SIG-M5 treated with dmso at 0.1 percent for 504 hours (cell line): ENCODE results near the gene RECQL5.
"Not testable (repeated sequence)": the region's sequence is repeated elsewhere in the genome, so short reads cannot be mapped to it uniquely, and the experiment has no call there.

Experiments used
- DNase-seq: peaks from one replicate; lab custom pipeline; 2025; ENCODE audit not compliant: unreplicated experiment; lab: John Stamatoyannopoulos, UW

The RECQL5 gene

DNA sequence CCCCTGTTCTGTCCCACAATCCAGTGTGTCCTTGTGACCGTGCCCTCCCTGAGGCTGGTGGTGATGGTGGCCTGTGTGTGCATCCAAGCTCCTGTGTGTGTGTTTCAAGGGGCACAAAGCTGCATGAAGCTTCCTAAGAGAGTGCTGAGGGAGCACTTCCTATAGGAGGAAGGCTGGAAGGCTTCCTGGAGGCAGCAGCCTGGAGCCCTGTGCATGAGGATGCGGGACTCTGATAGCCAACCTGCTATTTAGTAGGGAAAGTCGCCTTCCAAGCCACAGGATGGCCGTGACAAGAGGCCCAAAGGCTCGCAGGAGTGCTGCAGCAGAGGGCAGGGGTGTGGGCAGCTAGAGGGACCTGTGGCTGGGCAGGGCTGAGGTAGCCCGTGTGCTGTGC lies 71.0 kb downstream of the RECQL5 start:
- no peak for DNase-seq

DNA sequence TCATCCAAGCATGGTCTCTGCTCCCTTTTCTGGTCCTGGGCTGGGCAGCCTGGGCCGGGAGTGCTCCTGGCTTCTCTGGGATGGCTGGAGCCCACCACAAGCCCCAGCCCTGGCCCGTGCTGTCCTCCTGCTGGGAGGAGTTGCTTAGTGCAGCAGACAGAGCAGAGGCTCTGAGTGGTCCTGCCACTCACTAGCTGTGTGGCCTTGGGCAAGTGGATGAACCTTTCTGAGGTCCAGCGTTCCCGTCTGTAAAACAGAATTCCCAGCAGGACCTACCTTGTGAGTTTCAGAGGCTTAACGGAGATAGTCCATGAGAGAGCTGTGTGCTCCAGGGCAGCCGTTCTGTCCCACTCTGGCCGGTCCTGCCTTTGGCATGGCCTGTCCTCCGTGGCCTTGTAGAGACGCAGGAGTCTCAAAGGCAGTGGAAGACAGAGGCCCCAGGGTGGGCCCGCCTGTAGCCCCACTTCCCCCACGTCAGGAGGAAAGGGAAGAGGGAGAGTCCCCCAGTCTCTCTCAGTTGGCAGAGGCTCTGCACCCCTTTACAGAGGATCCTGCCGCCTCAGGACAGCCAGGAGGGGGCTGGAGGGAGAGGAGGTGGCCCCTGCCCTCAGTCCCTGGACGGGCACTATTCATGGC lies 71.6 kb downstream of the RECQL5 start:
- no peak for DNase-seq

- DNase-seq: no peak
Observed at GRCh38 chr17:75594499-75595283, 72.3 kb downstream of the RECQL5 start.

GRCh38 chr17:75593430-75593829 lies 73.5 kb downstream of the RECQL5 start:
- not testable (repeated sequence) for DNase-seq

DNA sequence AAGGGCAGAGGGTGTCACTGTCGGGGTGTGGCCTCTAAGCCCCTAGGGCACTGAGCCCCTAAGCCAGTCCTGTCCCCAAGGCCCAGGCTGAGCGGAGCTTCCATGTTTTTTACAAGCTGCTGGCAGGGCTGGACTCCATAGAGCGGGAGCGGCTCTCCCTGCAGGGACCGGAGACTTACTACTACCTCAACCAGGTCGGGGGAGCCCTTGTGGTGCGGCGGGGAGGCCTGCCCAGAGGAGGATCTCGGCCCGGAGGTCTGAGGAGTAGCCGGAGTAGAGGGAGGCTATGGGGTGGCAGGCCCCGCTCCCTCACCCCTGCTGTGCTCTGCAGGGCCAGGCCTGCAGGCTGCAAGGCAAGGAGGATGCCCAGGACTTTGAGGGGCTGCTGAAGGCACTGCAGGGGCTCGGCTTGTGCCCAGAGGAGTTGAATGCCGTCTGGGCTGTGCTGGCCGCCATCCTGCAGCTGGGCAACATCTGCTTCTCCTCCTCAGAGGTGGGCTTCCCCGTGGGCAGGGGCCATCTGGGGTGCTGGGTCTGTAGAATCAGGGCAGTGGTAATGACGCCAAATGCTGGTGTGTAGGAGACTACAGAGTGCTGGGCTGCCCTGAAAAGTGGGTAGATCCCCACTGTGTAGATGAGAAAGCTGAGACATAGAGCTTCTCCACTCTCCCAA lies 74.5 kb downstream of the RECQL5 start:
- DNase-seq: no peak

- DNase-seq: no peak
Observed at GRCh38 chr17:75591722-75592302, 75.1 kb downstream of the RECQL5 start.

DNA sequence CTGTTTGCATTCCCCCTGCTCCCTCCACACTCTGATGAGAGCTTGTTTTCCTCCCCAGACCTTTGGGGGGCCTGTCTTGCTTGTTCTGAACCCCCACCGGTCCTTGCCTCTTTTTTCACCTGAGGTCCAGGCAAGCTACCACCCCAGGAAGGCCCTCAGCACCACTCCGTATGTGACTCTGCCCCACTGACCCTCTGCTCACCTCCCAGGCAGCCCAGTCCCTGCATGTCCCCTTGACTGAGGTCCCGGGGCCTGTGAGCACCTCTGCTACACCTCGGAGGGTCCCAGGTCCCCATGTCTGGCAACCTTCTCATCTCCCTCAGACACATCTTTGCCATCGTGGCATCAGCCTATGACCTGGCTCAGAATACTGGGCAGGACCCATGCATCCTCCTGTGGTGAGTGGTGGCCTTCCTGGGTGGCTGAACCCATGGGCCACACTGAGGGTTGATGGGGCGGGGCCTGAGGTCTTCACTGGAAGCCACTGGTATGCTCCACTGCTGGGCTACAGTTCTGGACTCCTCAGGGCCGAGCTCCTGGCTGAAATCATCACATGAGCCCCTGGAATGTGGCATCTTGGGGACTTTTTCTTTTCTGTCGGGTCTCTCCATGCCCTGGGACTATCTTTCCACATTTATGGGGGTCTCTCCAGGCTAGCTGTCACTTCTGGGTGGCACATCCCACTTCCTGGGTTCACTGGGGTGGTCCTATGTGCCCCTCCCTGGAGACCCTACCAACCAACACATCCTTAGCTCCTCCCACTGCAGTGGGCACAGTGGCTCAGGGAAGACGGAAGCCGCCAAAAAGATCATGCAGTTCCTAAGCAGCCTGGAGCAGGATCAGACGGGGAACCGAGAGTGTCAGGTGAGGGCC lies 75.9 kb downstream of the RECQL5 start:
- DNase-seq: no peak

DNA sequence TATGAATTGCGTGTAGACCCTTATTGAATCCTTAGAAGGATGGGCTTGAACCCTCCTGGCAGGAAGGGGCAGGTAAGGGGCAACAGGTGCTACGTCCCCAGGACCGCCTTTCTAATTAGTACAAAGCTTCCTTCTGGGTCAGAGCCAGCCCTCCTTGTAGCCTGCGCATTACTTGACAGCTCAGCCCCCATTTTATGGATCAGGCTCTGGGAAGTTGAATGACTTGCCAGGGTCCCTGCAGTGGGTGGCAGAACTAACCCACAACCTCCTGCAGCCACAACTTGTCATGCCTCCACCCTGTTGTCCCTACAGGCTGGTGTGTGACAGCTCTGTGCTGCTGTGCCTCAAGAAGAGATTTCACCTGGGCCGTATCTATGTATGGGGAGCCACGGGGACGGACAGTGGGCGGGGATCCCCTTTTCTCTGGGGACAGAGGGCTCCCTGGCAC lies 76.6 kb downstream of the RECQL5 start:
- no peak for DNase-seq

- DNase-seq: no peak
Observed at GRCh38 chr17:75589919-75590303, 77.0 kb downstream of the RECQL5 start.

GRCh38 chr17:75589012-75589918 lies 77.7 kb downstream of the RECQL5 start:
- DNase-seq: peak; percentile 91

DNA sequence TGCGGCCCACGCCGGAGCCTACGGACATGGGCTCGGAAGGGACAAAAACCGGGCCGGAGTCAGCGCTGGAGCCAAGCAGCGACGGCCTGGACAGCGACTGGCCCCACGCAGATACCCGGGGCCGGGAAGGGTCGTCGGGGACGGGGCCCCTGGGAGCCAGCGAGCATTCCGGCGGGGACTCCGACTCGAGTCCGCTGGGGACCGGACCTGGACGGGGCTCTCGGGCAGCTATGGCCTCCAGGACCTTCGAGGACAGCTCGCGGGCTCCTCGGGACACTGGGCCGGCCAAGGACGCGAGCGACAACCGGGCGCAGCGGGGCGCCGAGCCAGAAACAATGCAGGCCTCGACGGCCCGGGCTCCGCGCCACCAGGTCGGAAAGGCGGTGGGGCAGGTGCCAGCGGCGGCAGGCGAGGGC lies 78.3 kb downstream of the RECQL5 start:
- no peak for DNase-seq

GRCh38 chr17:75587675-75588595 lies 79.0 kb downstream of the RECQL5 start, which contains the start of gene MYO15B:
Gene MYO15B, plus strand, starts transcription at chr17:75587800. Its CDS starts 258 bp downstream, at chr17:75588058.
- DNase-seq: peak; percentile 71

DNA sequence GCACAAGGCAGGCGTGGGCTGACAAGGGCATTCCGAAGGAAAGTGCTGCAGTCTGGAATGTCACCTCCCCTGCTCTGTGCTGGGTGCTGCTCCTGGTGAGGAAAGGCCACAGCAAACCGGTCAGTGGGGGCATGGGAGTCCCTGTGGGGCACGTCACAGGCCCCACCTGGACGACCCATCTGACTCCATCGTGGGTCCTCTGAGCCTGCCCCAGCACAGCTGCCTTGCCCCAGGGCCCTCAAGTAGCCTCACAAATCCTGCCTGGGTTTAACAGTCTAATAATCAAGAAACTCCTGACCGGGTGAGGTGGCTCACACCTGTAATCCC lies 82.1 kb downstream of the RECQL5 start:
- no peak for DNase-seq

- DNase-seq: not testable (repeated sequence)
Observed at GRCh38 chr17:75583197-75583596, 83.8 kb downstream of the RECQL5 start.

GRCh38 chr17:75581121-75581725 lies 85.7 kb downstream of the RECQL5 start:
- not testable (repeated sequence) for DNase-seq
